ENCODE measurements around the gene GABRR2. TPM values are rescaled to one million over a fixed set of nuclear protein-coding genes. Genes with fewer than 3 reads are reported as not detected.

Gene GABRR2
- total RNA-seq, 2 donors from 2014 or later = 0.14 to 0.40 TPM

DNA sequence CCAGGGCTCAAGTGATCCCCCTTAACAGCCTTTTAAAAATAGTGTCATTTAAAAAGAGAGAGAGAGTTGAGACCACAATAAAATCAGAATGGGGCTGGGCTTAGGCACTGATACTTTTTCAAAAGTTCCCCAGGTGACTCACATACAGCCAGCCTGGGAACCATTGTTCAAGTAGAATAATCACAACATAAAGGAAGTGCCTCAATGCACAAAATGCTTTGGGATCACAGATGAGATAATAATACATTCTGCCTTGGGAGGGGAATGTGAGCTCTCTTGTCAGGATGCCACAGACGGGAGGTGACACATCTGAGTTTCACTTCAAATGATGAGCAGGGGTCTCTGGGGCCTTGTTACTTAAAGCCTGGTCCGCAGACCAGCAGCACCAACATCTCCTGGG is 63.9 kb downstream of the GABRR2 start:
- intact Hi-C loops (cut with DNase I) = no loop called here
- 83% methylated on average over 2 of the region's 2 CpGs for WGBS
- no peak for DNase-seq (ENCODE audit: low spot score)

DNA sequence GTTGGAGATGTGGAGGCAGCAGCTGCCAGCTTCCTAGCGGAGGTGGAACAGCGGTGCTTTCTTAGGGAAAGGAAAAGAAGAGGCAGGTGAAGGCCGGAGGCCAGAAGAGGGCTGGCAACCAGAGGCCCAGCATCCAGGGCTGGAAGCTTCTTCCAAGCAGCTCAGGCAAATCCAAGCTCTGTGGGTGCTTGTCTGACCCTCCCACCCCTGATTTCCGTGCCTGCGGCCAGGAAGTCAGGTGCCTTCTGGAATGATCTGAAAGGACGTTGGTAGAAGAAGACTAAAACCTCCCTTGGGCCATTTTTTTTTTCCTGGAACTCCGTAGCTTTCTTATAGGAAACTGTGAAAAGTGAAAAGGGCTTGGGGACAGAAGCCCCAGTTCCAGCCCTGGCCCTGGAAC is 64.9 kb downstream of the GABRR2 start:
- DNase-seq (ENCODE audit: low spot score) = no peak
- Histone ChIP-seq H3K36me3 (no peaks in the 10 kb centered on the region), H3K9me3 (no peaks in the 10 kb centered on the region), H3K4me1 (replicated peaks) (no peaks in the 10 kb centered on the region), H3K27me3 (replicated peaks; ENCODE audit: insufficient read depth) (no peaks in the 10 kb centered on the region), H3K27ac (no peak overlapping the region), H3K4me3 (no peak overlapping the region)
- intact Hi-C loops (cut with DNase I) = no loop called here
- WGBS = 79% methylated on average over 7 of the region's 7 CpGs
- TF ChIP-seq POLR2AphosphoS5 (IDR thresholded peaks at IDR 0.05) (no peak), POLR2A (IDR thresholded peaks at IDR 0.05) (no peak)
- TF ChIP-seq, protein P1, sequence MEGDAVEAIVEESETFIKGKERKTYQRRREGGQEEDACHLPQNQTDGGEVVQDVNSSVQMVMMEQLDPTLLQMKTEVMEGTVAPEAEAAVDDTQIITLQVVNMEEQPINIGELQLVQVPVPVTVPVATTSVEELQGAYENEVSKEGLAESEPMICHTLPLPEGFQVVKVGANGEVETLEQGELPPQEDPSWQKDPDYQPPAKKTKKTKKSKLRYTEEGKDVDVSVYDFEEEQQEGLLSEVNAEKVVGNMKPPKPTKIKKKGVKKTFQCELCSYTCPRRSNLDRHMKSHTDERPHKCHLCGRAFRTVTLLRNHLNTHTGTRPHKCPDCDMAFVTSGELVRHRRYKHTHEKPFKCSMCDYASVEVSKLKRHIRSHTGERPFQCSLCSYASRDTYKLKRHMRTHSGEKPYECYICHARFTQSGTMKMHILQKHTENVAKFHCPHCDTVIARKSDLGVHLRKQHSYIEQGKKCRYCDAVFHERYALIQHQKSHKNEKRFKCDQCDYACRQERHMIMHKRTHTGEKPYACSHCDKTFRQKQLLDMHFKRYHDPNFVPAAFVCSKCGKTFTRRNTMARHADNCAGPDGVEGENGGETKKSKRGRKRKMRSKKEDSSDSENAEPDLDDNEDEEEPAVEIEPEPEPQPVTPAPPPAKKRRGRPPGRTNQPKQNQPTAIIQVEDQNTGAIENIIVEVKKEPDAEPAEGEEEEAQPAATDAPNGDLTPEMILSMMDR (IDR thresholded peaks at IDR 0.05) = no peak

More for the DNA sequence above, 63.9 kb downstream of the GABRR2 start:
- TF ChIP-seq POLR2A (IDR thresholded peaks at IDR 0.05) = no peak
- no peak for TF ChIP-seq POLR2AphosphoS5 (IDR thresholded peaks at IDR 0.05)
- TF ChIP-seq, protein P1 (IDR thresholded peaks at IDR 0.05) = no peak
- Histone ChIP-seq H3K27ac (no peak overlapping the region), H3K36me3 (no peaks in the 10 kb centered on the region), H3K4me1 (replicated peaks) (no peaks in the 10 kb centered on the region), H3K27me3 (replicated peaks; ENCODE audit: insufficient read depth) (no peaks in the 10 kb centered on the region), H3K9me3 (no peaks in the 10 kb centered on the region), H3K4me3 (no peak overlapping the region)

DNA sequence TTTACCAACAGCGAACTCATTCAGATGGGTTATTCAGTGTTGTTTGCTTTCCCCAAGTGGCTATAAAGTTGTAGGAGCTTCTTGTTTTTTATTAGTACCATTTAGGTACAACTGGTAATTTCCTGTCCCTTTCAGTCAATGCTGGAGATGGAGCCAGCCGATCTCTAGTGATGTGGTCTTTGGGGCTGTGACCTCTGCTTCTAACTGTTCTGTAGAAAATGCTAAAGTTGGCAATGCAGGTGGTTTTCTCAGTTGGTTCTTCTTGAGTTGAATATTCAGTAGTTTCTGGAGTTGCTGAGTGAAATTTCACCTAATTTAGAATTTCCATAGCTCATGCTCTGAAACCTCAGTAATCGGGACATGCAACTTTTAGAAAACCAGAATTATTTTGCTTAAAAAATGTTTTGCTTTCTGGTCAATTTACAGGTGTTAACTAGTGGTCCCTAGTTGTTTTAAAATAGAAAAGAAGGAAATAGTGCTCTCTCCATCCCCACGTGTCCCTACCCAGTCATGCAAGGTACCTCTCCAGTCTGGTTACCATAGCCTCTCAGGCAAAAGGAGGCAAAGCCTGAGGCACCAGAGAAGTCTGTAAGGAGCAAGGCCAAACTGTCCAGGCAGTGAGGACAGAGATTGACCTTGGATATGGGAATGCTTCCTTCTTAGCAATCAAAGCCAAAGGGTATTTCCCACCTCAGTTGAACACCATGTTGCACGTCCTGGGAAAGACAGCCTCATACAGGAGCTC is 70.7 kb downstream of the GABRR2 start:
- no peak for DNase-seq (ENCODE audit: low spot score)
- no peaks in the 10 kb centered on the region for H3K27me3 ChIP-seq (replicated peaks; ENCODE audit: insufficient read depth)

DNA sequence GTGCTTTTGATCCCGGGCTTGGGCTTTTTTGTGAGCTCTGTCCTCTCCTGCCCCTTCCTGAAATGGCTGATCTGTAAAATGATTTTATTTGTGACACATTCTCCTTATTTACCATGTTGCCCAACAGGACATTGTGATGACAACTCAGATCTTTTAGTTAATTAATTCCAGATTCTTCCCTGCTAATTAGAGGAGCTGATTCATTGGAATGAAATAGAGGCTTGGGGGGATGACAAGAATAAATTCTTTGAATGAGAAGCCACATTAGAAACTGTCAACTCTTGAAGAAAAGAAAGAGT is 71.8 kb downstream of the GABRR2 start:
- intact Hi-C loops (cut with DNase I) = loop anchor here (5.0 kb wide), 2 partner anchors 121 to 261 kb away; no protein-coding TSS in a partner anchor
- no peaks in the 10 kb centered on the region for H3K4me1 ChIP-seq (replicated peaks)
- H3K27ac ChIP-seq = no peak overlapping the region
- no peaks in the 10 kb centered on the region for H3K36me3 ChIP-seq
- no peak for DNase-seq (ENCODE audit: low spot score)
- no peak overlapping the region for H3K4me3 ChIP-seq
- no peaks in the 10 kb centered on the region for H3K27me3 ChIP-seq (replicated peaks; ENCODE audit: insufficient read depth)
- TF ChIP-seq POLR2A (IDR thresholded peaks at IDR 0.05) (no peak), POLR2AphosphoS5 (IDR thresholded peaks at IDR 0.05) (no peak)
- TF ChIP-seq, protein P1 (IDR thresholded peaks at IDR 0.05) = no peak
- no peaks in the 10 kb centered on the region for H3K9me3 ChIP-seq
- 38% methylated on average over 1 of the region's 1 CpG for whole genome bisulfite sequencing

More for the DNA sequence above, 70.7 kb downstream of the GABRR2 start:
- Histone ChIP-seq H3K9me3 (no peaks in the 10 kb centered on the region), H3K36me3 (no peaks in the 10 kb centered on the region), H3K4me1 (replicated peaks) (no peaks in the 10 kb centered on the region), H3K27ac (no peak overlapping the region), H3K4me3 (no peak overlapping the region)
- intact Hi-C loops (cut with DNase I) = loop anchor here (5.0 kb wide), 2 partner anchors 122 to 262 kb away; no protein-coding TSS in a partner anchor
- TF ChIP-seq, protein P1 (IDR thresholded peaks at IDR 0.05) = no peak
- TF ChIP-seq POLR2A (IDR thresholded peaks at IDR 0.05) (no peak), POLR2AphosphoS5 (IDR thresholded peaks at IDR 0.05) (no peak)
- WGBS = 74% methylated on average over 5 of the region's 5 CpGs

All from prostate gland (tissue), 2 donors.